ENCODE results near the gene PIGB. TPM values are rescaled to one million over a fixed set of nuclear protein-coding genes. Genes with fewer than 3 reads are reported as not detected.

PIGB gene
- total and polyA plus RNA-seq, 2 of the 4 experiments (the other 2 are of a cell fraction), result 9.2 to 11.8 TPM

GRCh38 chr15:55297315-55297714, 21.7 kb upstream of the PIGB start:
- Histone ChIP-seq H3K23ac (ENCODE audit: low read depth, low read length) (no peak overlapping the region), H3K36me3 (ENCODE audit: control insufficient read depth, insufficient read depth, low read length) (no peaks in the 10 kb centered on the region), H3K27ac (ENCODE audit: insufficient read depth, low read length) (no peak overlapping the region), H2AFZ (replicated peaks; ENCODE audit: low read length, poor library complexity) (no peak overlapping the region), H4K20me1 (ENCODE audit: insufficient read depth, low read length) (no peaks in the 10 kb centered on the region), H2AK9ac (replicated peaks; ENCODE audit: low read depth, low read length, poor library complexity) (no peak overlapping the region), H3K9ac (ENCODE audit: low read depth, low read length) (no peak overlapping the region), H2BK15ac (ENCODE audit: low read depth, low read length) (no peak overlapping the region), H2BK20ac (ENCODE audit: low read depth, low read length) (no peak overlapping the region), H3K4me1 (ENCODE audit: control insufficient read depth, insufficient read depth, low read length) (no peaks in the 10 kb centered on the region), H3K18ac (ENCODE audit: low read depth, low read length) (no peak overlapping the region), H3K79me1 (ENCODE audit: low read depth in 1 of 2, low read length in 2 of 2) (no peaks in the 10 kb centered on the region), H3K9me1 (ENCODE audit: insufficient read depth, low read length) (no peaks in the 10 kb centered on the region), H3K14ac (replicated peaks; ENCODE audit: low read depth, low read length) (no peak overlapping the region), H4K8ac (ENCODE audit: low read depth in 2 of 2, low read length in 2 of 2) (no peak overlapping the region), H3K4me3 (ENCODE audit: insufficient read depth, low read depth, low read length) (no peak overlapping the region), H3K4ac (ENCODE audit: low read depth, low read length) (no peak overlapping the region), H4K5ac (ENCODE audit: low read depth, low read length) (no peak overlapping the region), H3K4me2 (ENCODE audit: low read depth, low read length) (no peak overlapping the region), H2BK120ac (ENCODE audit: low read depth, low read length) (no peak overlapping the region), H3K9me3 (ENCODE audit: control insufficient read depth, insufficient read depth, low read length) (no peaks in the 10 kb centered on the region), H3K27me3 (ENCODE audit: control insufficient read depth, insufficient read depth, low read length) (no peaks in the 10 kb centered on the region), H4K91ac (ENCODE audit: insufficient read depth, low read depth, low read length) (no peak overlapping the region), H2BK5ac (ENCODE audit: low read depth, low read length, poor library complexity, severe bottlenecking) (no peak overlapping the region), H3K56ac (ENCODE audit: extremely low read depth, insufficient read depth, low read length) (no peak overlapping the region), H2AK5ac (ENCODE audit: low read depth, low read length) (no peak overlapping the region)
- intact Hi-C loops (cut with micrococcal nuclease), result loop anchor here (10.0 kb wide), 1 partner anchor 1213 kb away; no protein-coding TSS in a partner anchor
- no TSS peak for BruUV-seq (replicated peaks)
- DNase-seq (no peak), ATAC-seq (ENCODE audit: low read depth) (no peak)
- no peak for TF ChIP-seq NFE2L2 (IDR thresholded peaks at IDR 0.05; ENCODE audit: low read depth, low read length)
- no peak for TF ChIP-seq FOS (IDR thresholded peaks at IDR 0.05; ENCODE audit: low read depth, low read length)
- no peak for TF ChIP-seq CTCF (conservative IDR thresholded peaks at IDR 0.05; ENCODE audit: low read depth, low read length)
- no peak for TF ChIP-seq MXI1 (IDR thresholded peaks at IDR 0.05; ENCODE audit: borderline replicate concordance, low read depth, low read length)
- TF ChIP-seq CEBPB (IDR thresholded peaks at IDR 0.05; ENCODE audit: low read depth, low read length), result no peak
- TF ChIP-seq MAFK (IDR thresholded peaks at IDR 0.05; ENCODE audit: low read depth, low read length), result no peak
- TF ChIP-seq USF2 (IDR thresholded peaks at IDR 0.05; ENCODE audit: low read depth, low read length), result no peak
- no peak for TF ChIP-seq POLR2A (IDR thresholded peaks at IDR 0.05; ENCODE audit: low read depth, low read length)
- TF ChIP-seq BHLHE40 (IDR thresholded peaks at IDR 0.05; ENCODE audit: low read depth, low read length), result no peak
- no peak for TF ChIP-seq ELK1 (IDR thresholded peaks at IDR 0.05; ENCODE audit: borderline replicate concordance, low read depth, low read length)
- no peak for TF ChIP-seq CHD1 (IDR thresholded peaks at IDR 0.05; ENCODE audit: low read depth, low read length)
- TF ChIP-seq MAZ (IDR thresholded peaks at IDR 0.05; ENCODE audit: borderline replicate concordance, low read depth, low read length), result no peak
- TF ChIP-seq SMC3 (IDR thresholded peaks at IDR 0.05; ENCODE audit: low read depth, low read length), result no peak
- no peak for TF ChIP-seq RFX5 (IDR thresholded peaks at IDR 0.05; ENCODE audit: low read depth, low read length)
- no peak for TF ChIP-seq RCOR1 (IDR thresholded peaks at IDR 0.05; ENCODE audit: insufficient replicate concordance, low read length)
- TF ChIP-seq RAD21 (IDR thresholded peaks at IDR 0.05; ENCODE audit: low read length), result no peak
- POLR2A ChIA-PET (ENCODE audit: unreplicated experiment), result no interaction called here
- CTCF ChIA-PET, result interaction anchor here (0.6 kb wide), 1 partner anchor 1480 kb away, joined by 3 read pairs; no protein-coding TSS in a partner anchor
- dilution Hi-C loops (cut with HindIII; ENCODE audit: low sequenced_read_pairs, unreplicated experiment), result no loop called here
- in situ Hi-C loops (cut with MboI; ENCODE audit: low sequenced_read_pairs), result loop anchor here (10.0 kb wide), 1 partner anchor 137 kb away; no protein-coding TSS in a partner anchor

Measured in IMR-90 (cell line).